ENCODE results near the gene FOCAD. TPM values are rescaled to one million over a fixed set of nuclear protein-coding genes. Genes with fewer than 3 reads are reported as not detected.

Gene FOCAD
- total and polyA plus RNA-seq, 10 of the 15 experiments (the other 5 are each of a cell fraction or from before 2014, with no cell fraction given), result 13.7 to 93.0 (median 41.8) TPM

DNA sequence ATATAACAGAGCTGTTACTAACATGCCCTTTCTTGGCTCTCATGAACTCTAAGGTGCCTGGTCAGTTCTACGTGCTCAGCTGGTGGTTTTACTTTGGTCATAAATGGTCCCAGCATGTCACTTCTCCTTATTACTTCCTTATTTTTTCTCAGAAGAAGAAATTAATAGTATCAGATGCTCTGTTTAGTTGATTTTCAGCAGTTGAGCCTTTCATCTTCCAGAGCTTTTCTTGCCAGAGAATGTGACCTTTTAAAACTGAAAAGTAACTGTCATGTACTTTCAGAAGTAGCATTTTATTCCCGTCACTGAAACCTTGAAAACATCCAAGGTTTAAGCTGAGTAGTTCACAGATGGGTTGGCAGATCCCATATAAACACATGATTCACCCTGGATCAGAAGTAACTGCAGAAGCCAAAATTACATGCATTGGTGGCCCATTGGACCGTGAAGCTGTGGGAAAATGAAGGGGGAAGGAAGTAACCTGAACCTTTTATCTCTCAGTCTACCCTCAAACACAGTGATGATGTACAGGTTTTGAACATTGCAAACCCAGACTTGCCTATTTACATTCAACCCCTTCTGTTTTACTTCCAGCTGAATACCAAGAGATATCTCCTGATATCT is 296.9 kb downstream of the FOCAD start (continued):
- TF ChIP-seq NKRF (conservative IDR thresholded peaks at IDR 0.05) (no peak), IKZF1 (conservative IDR thresholded peaks at IDR 0.05) (peak; percentile 56), MYC (IDR thresholded peaks at IDR 0.05; ENCODE audit: insufficient read depth, insufficient read length, insufficient replicate concordance, low read length, severe bottlenecking) (no peak), FOS (IDR thresholded peaks at IDR 0.05; ENCODE audit: borderline replicate concordance, extremely low read depth, insufficient read length) (no peak), MEF2A (IDR thresholded peaks at IDR 0.05; ENCODE audit: insufficient read depth, low read depth, low read length) (no peak), MEF2B (IDR thresholded peaks at IDR 0.05; ENCODE audit: partially characterized antibody, poor library complexity, severe bottlenecking) (peak; percentile 28), CREB1 (IDR thresholded peaks at IDR 0.05; ENCODE audit: low read depth) (0 out of 2 replicates have a peak, but pooled peaks have one; percentile 32), REST (IDR thresholded peaks at IDR 0.05; ENCODE audit: low read depth, low read length) (no peak), CHD2 (IDR thresholded peaks at IDR 0.05; ENCODE audit: borderline replicate concordance, low read depth, low read length) (no peak), KLF5 (IDR thresholded peaks at IDR 0.05; ENCODE audit: partially characterized antibody) (no peak), IKZF2 (IDR thresholded peaks at IDR 0.05) (peak; percentile 41 to 58; a peak in 3 of 4 replicates), MAX (IDR thresholded peaks at IDR 0.05; ENCODE audit: low read depth, low read length) (no peak)
- TF ChIP-seq, protein P1, sequence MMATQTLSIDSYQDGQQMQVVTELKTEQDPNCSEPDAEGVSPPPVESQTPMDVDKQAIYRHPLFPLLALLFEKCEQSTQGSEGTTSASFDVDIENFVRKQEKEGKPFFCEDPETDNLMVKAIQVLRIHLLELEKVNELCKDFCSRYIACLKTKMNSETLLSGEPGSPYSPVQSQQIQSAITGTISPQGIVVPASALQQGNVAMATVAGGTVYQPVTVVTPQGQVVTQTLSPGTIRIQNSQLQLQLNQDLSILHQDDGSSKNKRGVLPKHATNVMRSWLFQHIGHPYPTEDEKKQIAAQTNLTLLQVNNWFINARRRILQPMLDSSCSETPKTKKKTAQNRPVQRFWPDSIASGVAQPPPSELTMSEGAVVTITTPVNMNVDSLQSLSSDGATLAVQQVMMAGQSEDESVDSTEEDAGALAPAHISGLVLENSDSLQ (IDR thresholded peaks at IDR 0.05), result no peak
- TF ChIP-seq, protein P2, sequence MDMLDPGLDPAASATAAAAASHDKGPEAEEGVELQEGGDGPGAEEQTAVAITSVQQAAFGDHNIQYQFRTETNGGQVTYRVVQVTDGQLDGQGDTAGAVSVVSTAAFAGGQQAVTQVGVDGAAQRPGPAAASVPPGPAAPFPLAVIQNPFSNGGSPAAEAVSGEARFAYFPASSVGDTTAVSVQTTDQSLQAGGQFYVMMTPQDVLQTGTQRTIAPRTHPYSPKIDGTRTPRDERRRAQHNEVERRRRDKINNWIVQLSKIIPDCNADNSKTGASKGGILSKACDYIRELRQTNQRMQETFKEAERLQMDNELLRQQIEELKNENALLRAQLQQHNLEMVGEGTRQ (IDR thresholded peaks at IDR 0.05; ENCODE audit: borderline replicate concordance, low read depth, low read length), result no peak
